HL-60 (cell line): ENCODE measurements around the gene GPC5.

Experiments
- CTCF ChIP-seq: IDR thresholded peaks from one replicate; pipeline ENCODE4 v1.5.1; 2011; ENCODE audit warnings: low read length, control low read depth, inconsistent platforms; ENCODE audit not compliant: insufficient read depth
- GABPA ChIP-seq: IDR thresholded peaks from 2 replicates; pipeline ENCODE4 v1.6.1; 2012; ENCODE audit warnings: low read depth
- POLR2AphosphoS5 ChIP-seq: IDR thresholded peaks from 2 replicates; pipeline ENCODE4 v1.6.1; 2012; ENCODE audit warnings: low read depth
- SPI1 ChIP-seq: IDR thresholded peaks from 2 replicates; pipeline ENCODE4 v1.6.1; 2012; ENCODE audit warnings: low read depth, mild to moderate bottlenecking, borderline replicate concordance
- TF ChIP-seq, protein P1 (sequence below): IDR thresholded peaks from 2 replicates; pipeline ENCODE4 v1.6.1; 2012; ENCODE audit warnings: low read depth; ENCODE audit not compliant: insufficient replicate concordance

- TF ChIP-seq POLR2AphosphoS5: no peak
- TF ChIP-seq CTCF: no peak
- TF ChIP-seq GABPA: no peak
- TF ChIP-seq, protein P1, sequence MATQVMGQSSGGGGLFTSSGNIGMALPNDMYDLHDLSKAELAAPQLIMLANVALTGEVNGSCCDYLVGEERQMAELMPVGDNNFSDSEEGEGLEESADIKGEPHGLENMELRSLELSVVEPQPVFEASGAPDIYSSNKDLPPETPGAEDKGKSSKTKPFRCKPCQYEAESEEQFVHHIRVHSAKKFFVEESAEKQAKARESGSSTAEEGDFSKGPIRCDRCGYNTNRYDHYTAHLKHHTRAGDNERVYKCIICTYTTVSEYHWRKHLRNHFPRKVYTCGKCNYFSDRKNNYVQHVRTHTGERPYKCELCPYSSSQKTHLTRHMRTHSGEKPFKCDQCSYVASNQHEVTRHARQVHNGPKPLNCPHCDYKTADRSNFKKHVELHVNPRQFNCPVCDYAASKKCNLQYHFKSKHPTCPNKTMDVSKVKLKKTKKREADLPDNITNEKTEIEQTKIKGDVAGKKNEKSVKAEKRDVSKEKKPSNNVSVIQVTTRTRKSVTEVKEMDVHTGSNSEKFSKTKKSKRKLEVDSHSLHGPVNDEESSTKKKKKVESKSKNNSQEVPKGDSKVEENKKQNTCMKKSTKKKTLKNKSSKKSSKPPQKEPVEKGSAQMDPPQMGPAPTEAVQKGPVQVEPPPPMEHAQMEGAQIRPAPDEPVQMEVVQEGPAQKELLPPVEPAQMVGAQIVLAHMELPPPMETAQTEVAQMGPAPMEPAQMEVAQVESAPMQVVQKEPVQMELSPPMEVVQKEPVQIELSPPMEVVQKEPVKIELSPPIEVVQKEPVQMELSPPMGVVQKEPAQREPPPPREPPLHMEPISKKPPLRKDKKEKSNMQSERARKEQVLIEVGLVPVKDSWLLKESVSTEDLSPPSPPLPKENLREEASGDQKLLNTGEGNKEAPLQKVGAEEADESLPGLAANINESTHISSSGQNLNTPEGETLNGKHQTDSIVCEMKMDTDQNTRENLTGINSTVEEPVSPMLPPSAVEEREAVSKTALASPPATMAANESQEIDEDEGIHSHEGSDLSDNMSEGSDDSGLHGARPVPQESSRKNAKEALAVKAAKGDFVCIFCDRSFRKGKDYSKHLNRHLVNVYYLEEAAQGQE: no peak
- no peak for TF ChIP-seq SPI1
Measured at GRCh38 chr13:92671821-92672220, 1273.4 kb downstream of the GPC5 start.
